Activated CD4-positive, alpha-beta memory T cell treated with anti-CD3 and anti-CD28 coated beads, Interleukin-2, amount 10 ng/mL, durations not matched to agents 7 days and 5 days (primary cell): ENCODE results near the gene CCND1. TPM values are rescaled to one million over a fixed set of nuclear protein-coding genes. Genes with fewer than 3 reads are reported as not detected.
"Not testable (repeated sequence)": the region's sequence is repeated elsewhere in the genome, so short reads cannot be mapped to it uniquely, and the experiment has no call there.

Experiments
- CTCF ChIA-PET: fragments of 350-600 bp; sonication (Branson Sonifier 250); formaldehyde crosslinking; loops from one replicate; lab custom pipeline; 2021; ENCODE audit warnings: antibody characterized with exemption, inconsistent platforms; lab: Charles Lee
- POLR2A ChIA-PET: fragments of 350-600 bp; sonication (Branson Sonifier 250); formaldehyde crosslinking; loops from one replicate; lab custom pipeline; 2021; ENCODE audit warnings: antibody characterized with exemption; lab: Charles Lee
- DNase-seq: peaks from one replicate; pipeline ENCODE4 v3.0.0-alpha.2; 2020
- H3K27ac Mint-ChIP-seq: one replicate; pipeline ENCODE4 v1.8.0; 2021; ENCODE audit warnings: mild to moderate bottlenecking, mixed read lengths
- H3K27me3 Mint-ChIP-seq: one replicate; pipeline ENCODE4 v1.8.0; 2021; ENCODE audit warnings: mixed read lengths
- H3K36me3 Mint-ChIP-seq: one replicate; pipeline ENCODE4 v1.8.0; 2021; ENCODE audit warnings: low read depth, mixed read lengths
- H3K4me1 Mint-ChIP-seq: one replicate; pipeline ENCODE4 v1.8.0; 2021; ENCODE audit warnings: mixed read lengths
- H3K4me3 Mint-ChIP-seq: one replicate; pipeline ENCODE4 v1.8.0; 2021; ENCODE audit warnings: mild to moderate bottlenecking, mixed read lengths
- H3K9me3 Mint-ChIP-seq: one replicate; pipeline ENCODE4 v1.8.0; 2021; ENCODE audit warnings: mixed read lengths
- total RNA-seq, 2 experiments: library from RNA; stranded (reverse); gene quantifications; one replicate each; pipeline ENCODE4 v1.2.3, GENCODE V29; 2021

CCND1 gene
- total RNA-seq, 2 experiments from 2014 or later, result 0.05 to 0.08 TPM

- peak; percentile 95 for DNase-seq
- POLR2A ChIA-PET, result interaction anchor here (0.7 to 1.9 kb wide), 11 partner anchors 10 to 626 kb away, joined by 3 to 7 read pairs (median 4); partner anchors contain the start of genes FADD and TPCN2
- peaks cover 8% of the 10 kb centered on the region for H3K27me3 Mint-ChIP-seq
- H3K4me1 Mint-ChIP-seq, result peaks cover 30% of the 10 kb centered on the region
- H3K9me3 Mint-ChIP-seq, result no peaks in the 10 kb centered on the region
- peak within 1 kb of the TSS; percentile 93 for H3K4me3 Mint-ChIP-seq
- CTCF ChIA-PET, result interaction anchor here (1.1 kb wide), 2 partner anchors 8 to 382 kb away, joined by 3 to 4 read pairs; no protein-coding TSS in a partner anchor
- peak within 1 kb of the TSS; percentile 85 for H3K27ac Mint-ChIP-seq
- peaks cover 9% of the 10 kb centered on the region for H3K36me3 Mint-ChIP-seq
Measured at GRCh38 chr11:69674886-69675714, 34.1 kb downstream of the CCND1 start, which contains the start of gene LTO1. TSS of gene LTO1 (minus strand) at chr11:69675353. CDS start at chr11:69675239, 114 bp downstream.

- peaks cover 11% of the 10 kb centered on the region for H3K27me3 Mint-ChIP-seq
- H3K4me1 Mint-ChIP-seq, result peaks cover 19% of the 10 kb centered on the region
- no peak overlapping the region for H3K27ac Mint-ChIP-seq
- ChIA-PET POLR2A (no interaction called here), CTCF (interaction anchor here (0.7 to 1.2 kb wide), 2 partner anchors 7 to 9 kb away, joined by 3 read pairs; no protein-coding TSS in a partner anchor)
- no peak overlapping the region for H3K4me3 Mint-ChIP-seq
- H3K36me3 Mint-ChIP-seq, result peaks cover 3% of the 10 kb centered on the region
- no peak for DNase-seq
- H3K9me3 Mint-ChIP-seq, result no peaks in the 10 kb centered on the region
Measured at GRCh38 chr11:69677749-69678148, 36.8 kb downstream of the CCND1 start.

- no peak for DNase-seq
- POLR2A ChIA-PET, result no interaction called here
- Mint-ChIP-seq H3K27me3 (peaks cover 12% of the 10 kb centered on the region), H3K9me3 (no peaks in the 10 kb centered on the region), H3K27ac (no peak overlapping the region), H3K4me1 (peaks cover 2% of the 10 kb centered on the region), H3K4me3 (no peak overlapping the region), H3K36me3 (no peaks in the 10 kb centered on the region)
- CTCF ChIA-PET, result no interaction called here
Measured at GRCh38 chr11:69680688-69681087, 39.7 kb downstream of the CCND1 start.

- CTCF ChIA-PET, result no interaction called here
- POLR2A ChIA-PET, result no interaction called here
- no peak for DNase-seq
- Mint-ChIP-seq H3K36me3 (no peaks in the 10 kb centered on the region), H3K9me3 (no peaks in the 10 kb centered on the region), H3K27me3 (peaks cover 12% of the 10 kb centered on the region), H3K4me1 (peaks cover 5% of the 10 kb centered on the region), H3K27ac (no peak overlapping the region), H3K4me3 (no peak overlapping the region)
Measured at GRCh38 chr11:69682221-69682620, 41.3 kb downstream of the CCND1 start.

GRCh38 chr11:69682681-69683326 lies 41.8 kb downstream of the CCND1 start:
- POLR2A ChIA-PET, result no interaction called here
- CTCF ChIA-PET, result interaction anchor here (1.0 kb wide), 1 partner anchor 9 kb away, joined by 3 read pairs; no protein-coding TSS in a partner anchor
- H3K9me3 Mint-ChIP-seq, result no peaks in the 10 kb centered on the region
- H3K27me3 Mint-ChIP-seq, result peaks cover 13% of the 10 kb centered on the region
- DNase-seq, result no peak
- H3K4me3 Mint-ChIP-seq, result no peak overlapping the region
- H3K36me3 Mint-ChIP-seq, result no peaks in the 10 kb centered on the region
- peaks cover 5% of the 10 kb centered on the region for H3K4me1 Mint-ChIP-seq
- no peak overlapping the region for H3K27ac Mint-ChIP-seq

- Mint-ChIP-seq H3K9me3 (no peaks in the 10 kb centered on the region), H3K4me1 (peaks cover 11% of the 10 kb centered on the region), H3K27me3 (peaks cover 14% of the 10 kb centered on the region), H3K27ac (no peak overlapping the region), H3K4me3 (no peak overlapping the region), H3K36me3 (no peaks in the 10 kb centered on the region)
- POLR2A ChIA-PET, result no interaction called here
- DNase-seq, result no peak
- CTCF ChIA-PET, result interaction anchor here (1.0 kb wide), 1 partner anchor 10 kb away, joined by 3 read pairs; no protein-coding TSS in a partner anchor
Measured at GRCh38 chr11:69683764-69684333, 42.9 kb downstream of the CCND1 start.

- Mint-ChIP-seq H3K27me3 (peaks cover 14% of the 10 kb centered on the region), H3K9me3 (no peaks in the 10 kb centered on the region), H3K27ac (no peak overlapping the region), H3K4me1 (peaks cover 11% of the 10 kb centered on the region), H3K36me3 (no peaks in the 10 kb centered on the region), H3K4me3 (no peak overlapping the region)
- ChIA-PET POLR2A (no interaction called here), CTCF (interaction anchor here (0.6 kb wide), 1 partner anchor 23 kb away, joined by 4 read pairs; no protein-coding TSS in a partner anchor)
- DNase-seq, result no peak
Measured at GRCh38 chr11:69684651-69685050, 43.7 kb downstream of the CCND1 start.

GRCh38 chr11:69685348-69685747 lies 44.4 kb downstream of the CCND1 start:
- H3K27me3 Mint-ChIP-seq, result peaks cover 17% of the 10 kb centered on the region
- CTCF ChIA-PET, result interaction anchor here (0.6 to 1.1 kb wide), 2 partner anchors 22 to 228 kb away, joined by 3 to 4 read pairs; no protein-coding TSS in a partner anchor
- DNase-seq, result no peak
- H3K36me3 Mint-ChIP-seq, result no peaks in the 10 kb centered on the region
- H3K4me1 Mint-ChIP-seq, result peaks cover 11% of the 10 kb centered on the region
- no peak overlapping the region for H3K27ac Mint-ChIP-seq
- H3K4me3 Mint-ChIP-seq, result peak overlapping the region; percentile 46
- POLR2A ChIA-PET, result no interaction called here
- no peaks in the 10 kb centered on the region for H3K9me3 Mint-ChIP-seq

- Mint-ChIP-seq H3K27me3 (peaks cover 19% of the 10 kb centered on the region), H3K27ac (no peak overlapping the region), H3K4me3 (no peak overlapping the region), H3K9me3 (no peaks in the 10 kb centered on the region), H3K4me1 (peaks cover 11% of the 10 kb centered on the region), H3K36me3 (no peaks in the 10 kb centered on the region)
- DNase-seq, result no peak
- CTCF ChIA-PET, result interaction anchor here (0.7 to 1.1 kb wide), 5 partner anchors 9 to 1057 kb away, joined by 3 to 6 read pairs (median 3); no protein-coding TSS in a partner anchor
- POLR2A ChIA-PET, result no interaction called here
Measured at GRCh38 chr11:69686452-69686851, 45.5 kb downstream of the CCND1 start.

GRCh38 chr11:69686856-69687255 lies 45.9 kb downstream of the CCND1 start:
- H3K27ac Mint-ChIP-seq, result no peak overlapping the region
- no peaks in the 10 kb centered on the region for H3K36me3 Mint-ChIP-seq
- no peaks in the 10 kb centered on the region for H3K9me3 Mint-ChIP-seq
- peaks cover 11% of the 10 kb centered on the region for H3K4me1 Mint-ChIP-seq
- no peak overlapping the region for H3K4me3 Mint-ChIP-seq
- no peak for DNase-seq
- ChIA-PET POLR2A (no interaction called here), CTCF (interaction anchor here (0.8 kb wide), 2 partner anchors 9 to 229 kb away, joined by 3 read pairs; no protein-coding TSS in a partner anchor)
- peaks cover 23% of the 10 kb centered on the region for H3K27me3 Mint-ChIP-seq

- H3K27ac Mint-ChIP-seq, H3K4me3 Mint-ChIP-seq, H3K9me3 Mint-ChIP-seq, POLR2A ChIA-PET, CTCF ChIA-PET, DNase-seq, H3K36me3 Mint-ChIP-seq: not testable (repeated sequence)
- Mint-ChIP-seq H3K27me3 (peaks cover 29% of the 10 kb centered on the region), H3K4me1 (peaks cover 11% of the 10 kb centered on the region)
Measured at GRCh38 chr11:69687969-69688771, 47.2 kb downstream of the CCND1 start.
